Choroid plexus epithelial cell (primary cell): ENCODE data around the gene CIB4.

Source experiments
- DNase-seq: peaks from one replicate; pipeline ENCODE4 v3.0.0-alpha.2; 2010; ENCODE audit warnings: low read depth
- H3K4me3 ChIP-seq: 2 replicates; pipeline ENCODE4 v1.5.1; 2011; ENCODE audit warnings: low read depth, mild to moderate bottlenecking, control low read depth, low read length, moderate library complexity
- CTCF ChIP-seq: conservative IDR thresholded peaks from 2 replicates; pipeline ENCODE4 v1.5.1; 2011; ENCODE audit warnings: low read depth, mild to moderate bottlenecking, control low read depth, inconsistent platforms, low read length, moderate library complexity

The CIB4 gene

GRCh38 chr2:26654061-26654340 lies 12.8 kb upstream of the CIB4 start:
- no peak overlapping the region for H3K4me3 ChIP-seq
- no peak for TF ChIP-seq CTCF
- no peak for DNase-seq

- no peak overlapping the region for H3K4me3 ChIP-seq
- no peak for DNase-seq
- TF ChIP-seq CTCF = no peak
Observed at GRCh38 chr2:26653207-26654060, 12.3 kb upstream of the CIB4 start.

GRCh38 chr2:26652361-26653041 lies 11.3 kb upstream of the CIB4 start:
- TF ChIP-seq CTCF = no peak
- H3K4me3 ChIP-seq = no peak overlapping the region
- DNase-seq = peak; percentile 66

- no peak for DNase-seq
- no peak for TF ChIP-seq CTCF
- H3K4me3 ChIP-seq = no peak overlapping the region
Observed at GRCh38 chr2:26651799-26652198, 10.6 kb upstream of the CIB4 start.

GRCh38 chr2:26651470-26651771 lies 10.3 kb upstream of the CIB4 start:
- DNase-seq = no peak
- no peak for TF ChIP-seq CTCF
- no peak overlapping the region for H3K4me3 ChIP-seq

- DNase-seq = no peak
- TF ChIP-seq CTCF = no peak
- no peak overlapping the region for H3K4me3 ChIP-seq
Observed at GRCh38 chr2:26650713-26651469, 9.7 kb upstream of the CIB4 start.
